ENCODE measurements around the gene DIS3L2. TPM values are rescaled to one million over a fixed set of nuclear protein-coding genes. Genes with fewer than 3 reads are reported as not detected.
A peak's percentile ranks its signal among the peaks of the same experiment; 100 is the strongest.
"Not testable (repeated sequence)": the region's sequence is repeated elsewhere in the genome, so short reads cannot be mapped to it uniquely, and the experiment has no call there.

The DIS3L2 gene
- total RNA-seq, 2 experiments from 2014 or later = 40.2 to 43.4 TPM

GRCh38 chr2:232321156-232321816, 359.8 kb downstream of the DIS3L2 start:
- Mint-ChIP-seq H3K27me3 (no peaks in the 10 kb centered on the region), H3K4me3 (peak overlapping the region; percentile 41), H3K9me3 (no peaks in the 10 kb centered on the region), H3K36me3 (ENCODE audit: low read depth) (peaks cover 8% of the 10 kb centered on the region), H3K27ac (peak overlapping the region; percentile 93), H3K4me1 (peaks cover 67% of the 10 kb centered on the region)
- POLR2A ChIA-PET = interaction anchor here (0.6 kb wide), 1 partner anchor 43 kb away, joined by 3 read pairs; no protein-coding TSS in a partner anchor
- peak; percentile 74 for DNase-seq
- CTCF ChIA-PET = interaction anchor here (0.6 to 2.8 kb wide), 7 partner anchors 11 to 313 kb away, joined by 3 to 15 read pairs (median 3); no protein-coding TSS in a partner anchor

DNA sequence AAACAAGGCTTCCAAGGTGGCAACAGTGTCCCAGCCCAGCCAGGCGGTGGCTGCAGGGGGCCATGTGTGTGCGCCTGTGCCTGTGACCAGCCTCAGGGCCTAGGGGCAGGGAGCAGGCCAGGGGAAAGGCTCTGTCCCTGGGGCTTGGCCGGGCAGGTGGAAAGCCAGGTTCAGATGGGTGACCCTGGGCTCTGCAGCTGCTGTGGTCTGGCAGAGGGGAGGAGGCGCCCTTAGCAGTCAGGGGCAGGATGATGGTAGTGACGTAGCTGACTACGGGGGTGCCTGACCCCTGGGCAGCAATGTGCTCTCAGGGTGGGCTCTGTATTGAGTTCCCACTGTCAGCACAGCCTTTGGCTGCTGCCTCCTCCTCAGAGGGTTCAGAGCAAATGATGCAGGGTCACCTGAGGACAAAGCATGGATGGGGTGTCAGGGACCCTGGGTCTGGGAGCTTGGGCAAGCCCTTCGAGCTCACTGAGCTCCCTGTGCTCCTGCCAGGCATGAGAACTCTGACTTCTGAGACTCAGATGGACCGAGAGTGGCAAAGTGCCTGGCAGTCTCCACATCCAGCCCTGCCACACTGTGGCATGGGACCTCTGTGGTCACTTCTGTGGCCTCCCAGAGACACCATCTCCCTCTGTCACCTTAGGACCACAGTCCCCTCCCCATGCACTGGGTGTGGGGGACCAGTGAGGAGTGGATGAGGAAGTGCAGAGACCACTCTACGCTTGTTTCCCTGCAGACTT, 360.5 kb downstream of the DIS3L2 start:
- Mint-ChIP-seq H3K4me1 (peaks cover 60% of the 10 kb centered on the region), H3K36me3 (ENCODE audit: low read depth) (peaks cover 8% of the 10 kb centered on the region), H3K27me3 (no peaks in the 10 kb centered on the region), H3K4me3 (peak overlapping the region; percentile 41), H3K27ac (peak overlapping the region; percentile 93), H3K9me3 (no peaks in the 10 kb centered on the region)
- no peak for DNase-seq
- ChIA-PET POLR2A (interaction anchor here (0.6 kb wide), 1 partner anchor 42 kb away, joined by 3 read pairs; no protein-coding TSS in a partner anchor), CTCF (interaction anchor here (0.6 to 2.1 kb wide), 7 partner anchors 12 to 457 kb away, joined by 3 to 12 read pairs (median 3); no protein-coding TSS in a partner anchor)

DNA sequence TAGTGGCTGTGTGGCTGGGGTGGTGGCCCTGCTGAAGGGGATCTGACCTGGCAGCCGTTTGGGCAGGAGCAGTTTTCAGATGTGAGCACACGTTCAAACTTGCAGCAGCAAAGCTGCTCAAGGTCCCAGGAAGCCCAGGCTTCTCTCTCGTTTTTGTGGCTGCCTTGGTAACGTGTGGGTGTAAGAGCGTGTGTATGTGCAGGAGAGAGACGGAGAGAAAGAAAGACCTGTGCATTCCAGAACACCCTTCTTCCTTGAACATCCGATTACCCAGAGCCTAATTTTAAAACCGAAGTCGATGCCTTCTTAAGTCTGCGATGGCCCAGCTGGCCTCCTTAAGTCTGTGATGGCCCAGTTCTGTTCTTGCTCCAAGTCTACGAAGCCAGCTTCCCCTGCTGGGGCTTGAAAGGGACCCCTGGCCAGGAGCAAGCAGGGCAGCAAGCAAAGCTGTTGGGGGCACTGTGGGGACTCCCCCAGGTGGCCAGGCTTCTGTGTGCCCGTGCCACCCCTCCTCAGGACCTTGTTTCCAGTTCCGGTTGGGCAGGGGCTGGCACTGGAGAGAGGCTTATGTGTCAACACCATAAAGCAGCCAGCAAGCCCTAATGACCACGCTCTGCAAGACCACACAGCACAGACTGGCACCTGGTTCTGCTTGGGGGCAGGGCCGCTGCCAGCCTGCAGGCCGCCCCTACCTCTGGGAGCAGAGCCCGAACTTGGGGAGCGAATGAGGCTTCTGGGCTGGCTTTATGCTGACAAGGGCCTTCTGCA, 361.2 kb downstream of the DIS3L2 start:
- ChIA-PET CTCF (interaction anchor here (1.0 to 2.1 kb wide), 7 partner anchors 13 to 457 kb away, joined by 3 to 12 read pairs (median 3); no protein-coding TSS in a partner anchor), POLR2A (no interaction called here)
- H3K27ac Mint-ChIP-seq = peak overlapping the region; percentile 93
- H3K4me3 Mint-ChIP-seq = no peak overlapping the region
- no peak for DNase-seq
- peaks cover 8% of the 10 kb centered on the region for H3K36me3 Mint-ChIP-seq (ENCODE audit: low read depth)
- no peaks in the 10 kb centered on the region for H3K27me3 Mint-ChIP-seq
- no peaks in the 10 kb centered on the region for H3K9me3 Mint-ChIP-seq
- H3K4me1 Mint-ChIP-seq = peaks cover 62% of the 10 kb centered on the region

GRCh38 chr2:232323328-232323650, 361.8 kb downstream of the DIS3L2 start:
- Mint-ChIP-seq H3K4me3 (no peak overlapping the region), H3K9me3 (no peaks in the 10 kb centered on the region), H3K27me3 (no peaks in the 10 kb centered on the region), H3K27ac (peak overlapping the region; percentile 50), H3K4me1 (peaks cover 57% of the 10 kb centered on the region), H3K36me3 (ENCODE audit: low read depth) (peaks cover 6% of the 10 kb centered on the region)
- POLR2A ChIA-PET = no interaction called here
- DNase-seq = no peak
- CTCF ChIA-PET = interaction anchor here (1.0 to 5.0 kb wide), 4 partner anchors 8 to 30 kb away, joined by 3 to 31 read pairs (median 8); no protein-coding TSS in a partner anchor

- ChIA-PET CTCF (interaction anchor here (1.5 to 5.0 kb wide), 3 partner anchors 9 to 90 kb away, joined by 3 to 31 read pairs (median 9); no protein-coding TSS in a partner anchor), POLR2A (interaction anchor here (0.5 kb wide), 1 partner anchor 89 kb away, joined by 3 read pairs; no protein-coding TSS in a partner anchor)
- not testable (repeated sequence) for H3K36me3 Mint-ChIP-seq (ENCODE audit: low read depth); DNase-seq; H3K9me3 Mint-ChIP-seq; H3K27ac Mint-ChIP-seq; H3K27me3 Mint-ChIP-seq
- Mint-ChIP-seq H3K4me1 (peaks cover 50% of the 10 kb centered on the region), H3K4me3 (peak overlapping the region; percentile 10)
Observed at GRCh38 chr2:232323967-232324366, 362.5 kb downstream of the DIS3L2 start.

- H3K27me3 Mint-ChIP-seq = no peaks in the 10 kb centered on the region
Observed at GRCh38 chr2:232324778-232325177, 363.3 kb downstream of the DIS3L2 start.

GRCh38 chr2:232325324-232326273, 364.1 kb downstream of the DIS3L2 start:
- peak; percentile 51 for DNase-seq
- no peak overlapping the region for H3K4me3 Mint-ChIP-seq
- no peaks in the 10 kb centered on the region for H3K9me3 Mint-ChIP-seq
- no peaks in the 10 kb centered on the region for H3K27me3 Mint-ChIP-seq
- ChIA-PET CTCF (interaction anchor here (1.0 to 5.0 kb wide), 13 partner anchors 10 to 420 kb away, joined by 3 to 31 read pairs (median 4); partner anchors contain the start of gene NPPC), POLR2A (no interaction called here)
- H3K27ac Mint-ChIP-seq = no peak overlapping the region
- no peaks in the 10 kb centered on the region for H3K36me3 Mint-ChIP-seq (ENCODE audit: low read depth)
- peaks cover 33% of the 10 kb centered on the region for H3K4me1 Mint-ChIP-seq

More at GRCh38 chr2:232324778-232325177, 363.3 kb downstream of the DIS3L2 start:
- Mint-ChIP-seq H3K4me3 (no peak overlapping the region), H3K9me3 (no peaks in the 10 kb centered on the region), H3K36me3 (ENCODE audit: low read depth) (peaks cover 4% of the 10 kb centered on the region), H3K27ac (no peak overlapping the region), H3K4me1 (peaks cover 42% of the 10 kb centered on the region)
- ChIA-PET POLR2A (no interaction called here), CTCF (interaction anchor here (1.5 to 5.0 kb wide), 4 partner anchors 9 to 399 kb away, joined by 3 to 31 read pairs (median 14); partner anchors contain the start of gene NPPC)
- DNase-seq = no peak

GRCh38 chr2:232326274-232327104, 365.0 kb downstream of the DIS3L2 start:
- H3K4me3 Mint-ChIP-seq; POLR2A ChIA-PET; H3K9me3 Mint-ChIP-seq; H3K27me3 Mint-ChIP-seq; H3K36me3 Mint-ChIP-seq (ENCODE audit: low read depth); DNase-seq: not testable (repeated sequence)
- H3K4me1 Mint-ChIP-seq = peaks cover 25% of the 10 kb centered on the region
- peak overlapping the region; percentile 25 for H3K27ac Mint-ChIP-seq
- CTCF ChIA-PET = interaction anchor here (0.7 to 5.0 kb wide), 15 partner anchors 9 to 421 kb away, joined by 3 to 31 read pairs (median 4); partner anchors contain the start of gene NPPC

DNA sequence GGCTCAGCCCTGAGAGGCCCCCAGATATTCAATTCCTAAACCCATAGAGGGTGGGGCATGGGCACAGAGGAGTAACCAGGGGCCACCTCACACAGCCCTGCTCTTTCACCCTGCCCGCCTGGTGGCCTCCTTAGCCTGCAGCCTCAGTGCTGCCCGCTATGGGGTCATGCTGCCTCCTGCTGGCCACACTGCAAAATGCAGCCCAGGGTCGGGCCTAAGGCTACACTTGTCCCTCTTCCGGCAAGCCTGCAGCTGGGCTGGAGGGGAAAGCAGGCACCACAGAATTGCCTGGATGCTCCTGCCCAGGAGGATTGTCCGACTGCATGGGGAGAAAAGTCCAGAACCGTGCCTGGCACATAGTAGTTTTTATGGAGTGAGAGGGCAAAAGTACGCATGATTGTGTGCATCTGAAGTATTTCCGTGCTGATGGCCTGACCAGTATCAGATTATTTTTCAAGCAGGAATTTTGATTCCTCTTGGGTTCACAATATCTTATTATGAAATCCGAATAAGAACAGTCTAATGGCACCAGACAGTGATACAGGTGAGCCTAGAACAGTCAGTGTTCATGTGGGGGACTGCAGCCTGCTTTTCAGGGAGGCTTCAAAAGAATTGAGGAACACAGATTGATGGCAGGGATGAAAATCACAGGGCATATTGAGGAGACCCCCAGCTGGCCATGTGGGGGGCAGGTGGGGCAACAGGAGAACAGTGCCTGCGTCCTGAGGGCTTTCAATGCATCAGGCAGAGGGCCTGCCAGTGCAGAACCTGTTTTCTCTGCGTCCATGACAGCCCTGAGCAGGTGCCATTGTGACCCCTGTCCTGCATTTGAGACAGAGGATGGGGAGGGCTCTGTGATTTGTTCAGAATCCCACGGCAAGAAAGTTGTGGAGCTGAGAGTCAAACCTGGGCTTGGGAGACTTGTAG, 365.9 kb downstream of the DIS3L2 start:
- H3K36me3 Mint-ChIP-seq (ENCODE audit: low read depth) = no peaks in the 10 kb centered on the region
- POLR2A ChIA-PET = no interaction called here
- H3K4me3 Mint-ChIP-seq = no peak overlapping the region
- H3K27me3 Mint-ChIP-seq = no peaks in the 10 kb centered on the region
- peaks cover 16% of the 10 kb centered on the region for H3K4me1 Mint-ChIP-seq
- no peak overlapping the region for H3K27ac Mint-ChIP-seq
- CTCF ChIA-PET = interaction anchor here (0.7 to 5.0 kb wide), 11 partner anchors 9 to 402 kb away, joined by 3 to 31 read pairs (median 5); partner anchors contain the start of gene NPPC
- no peaks in the 10 kb centered on the region for H3K9me3 Mint-ChIP-seq
- DNase-seq = peak; percentile 88

- Mint-ChIP-seq H3K36me3 (ENCODE audit: low read depth) (no peaks in the 10 kb centered on the region), H3K27ac (no peak overlapping the region), H3K27me3 (no peaks in the 10 kb centered on the region), H3K4me1 (peaks cover 10% of the 10 kb centered on the region), H3K9me3 (no peaks in the 10 kb centered on the region), H3K4me3 (no peak overlapping the region)
- ChIA-PET POLR2A (no interaction called here), CTCF (interaction anchor here (1.2 to 5.0 kb wide), 5 partner anchors 13 to 402 kb away, joined by 3 to 31 read pairs (median 19); partner anchors contain the start of gene NPPC)
- no peak for DNase-seq
Observed at GRCh38 chr2:232328032-232328422, 366.5 kb downstream of the DIS3L2 start.

Data from activated CD4-positive, alpha-beta T cell treated with anti-CD3 and anti-CD28 coated beads, Interleukin-2, amount 10 ng/mL, durations not matched to agents 7 days and 5 days (primary cell).